Measurements from ENCODE around the gene HDGFL2.

Gene HDGFL2

DNA sequence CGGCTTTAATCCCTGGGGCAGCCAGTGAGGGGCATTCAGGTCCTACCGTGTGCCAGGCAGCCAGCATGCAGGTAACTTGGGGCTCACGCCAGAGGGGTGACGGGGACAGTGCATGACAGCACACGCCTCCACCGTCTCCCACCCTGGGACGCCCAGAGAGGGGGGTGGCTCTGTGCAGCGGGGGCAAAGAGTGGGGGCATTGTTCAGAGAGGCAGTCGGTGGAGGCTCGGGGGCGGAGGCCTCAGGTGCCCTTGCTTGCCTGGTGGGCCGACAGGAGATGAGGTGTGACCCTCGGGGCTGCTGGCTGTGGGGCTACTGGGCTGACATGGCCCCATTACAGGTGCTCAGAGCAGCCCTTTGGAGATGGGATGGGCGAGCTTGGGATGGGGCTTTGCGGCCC is 27.8 kb downstream of the HDGFL2 start:
- DNase-seq = no peak

DNA sequence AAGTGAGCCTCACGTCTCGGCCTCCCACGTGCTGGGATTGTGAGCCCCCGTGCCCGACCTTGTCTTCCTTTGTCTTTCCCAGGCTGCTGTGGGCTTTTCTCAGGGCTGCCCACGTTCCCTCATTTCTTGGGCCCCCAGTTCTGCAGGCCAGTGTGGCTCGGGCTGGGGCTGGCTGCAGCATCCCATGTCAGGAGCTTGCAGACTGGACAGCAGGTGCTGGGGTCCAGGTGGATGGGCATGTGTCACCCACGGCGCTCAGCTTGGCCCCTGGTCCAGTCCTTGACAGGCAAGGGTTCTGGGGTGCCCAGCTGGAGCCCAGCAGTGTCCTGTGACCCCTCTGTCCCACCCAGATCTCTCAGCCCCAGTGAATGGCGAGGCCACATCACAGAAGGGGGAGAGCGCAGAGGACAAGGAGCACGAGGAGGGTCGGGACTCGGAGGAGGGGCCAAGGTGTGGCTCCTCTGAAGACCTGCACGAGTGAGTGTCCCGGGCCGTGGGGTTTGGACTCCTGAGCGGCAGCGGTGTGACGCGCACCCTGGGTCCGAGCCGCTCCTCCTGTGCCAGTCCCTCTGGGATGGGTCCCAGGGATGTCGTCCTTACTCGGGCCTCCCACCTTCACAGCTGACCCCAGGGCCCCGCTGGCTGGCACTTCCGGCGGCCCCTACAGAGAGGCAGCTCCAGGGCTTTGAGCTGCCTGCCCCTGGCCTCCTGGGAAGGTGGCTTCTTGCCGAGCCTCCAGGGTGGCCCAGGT is 28.9 kb downstream of the HDGFL2 start:
- DNase-seq = no peak

DNA sequence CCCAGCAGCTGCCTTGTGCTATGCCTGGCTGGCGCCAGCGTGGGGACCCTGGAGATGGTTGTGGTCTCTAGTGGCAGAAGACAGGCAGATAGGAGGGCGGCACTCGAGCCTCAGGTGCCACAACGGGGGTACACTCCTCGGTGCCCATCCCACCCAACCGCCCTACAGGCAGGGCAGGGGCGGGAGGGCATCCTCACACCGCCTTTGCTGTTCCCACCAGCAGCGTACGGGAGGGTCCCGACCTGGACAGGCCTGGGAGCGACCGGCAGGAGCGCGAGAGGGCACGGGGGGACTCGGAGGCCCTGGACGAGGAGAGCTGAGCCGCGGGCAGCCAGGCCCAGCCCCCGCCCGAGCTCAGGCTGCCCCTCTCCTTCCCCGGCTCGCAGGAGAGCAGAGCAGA is 29.6 kb downstream of the HDGFL2 start:
- DNase-seq = no peak

DNA sequence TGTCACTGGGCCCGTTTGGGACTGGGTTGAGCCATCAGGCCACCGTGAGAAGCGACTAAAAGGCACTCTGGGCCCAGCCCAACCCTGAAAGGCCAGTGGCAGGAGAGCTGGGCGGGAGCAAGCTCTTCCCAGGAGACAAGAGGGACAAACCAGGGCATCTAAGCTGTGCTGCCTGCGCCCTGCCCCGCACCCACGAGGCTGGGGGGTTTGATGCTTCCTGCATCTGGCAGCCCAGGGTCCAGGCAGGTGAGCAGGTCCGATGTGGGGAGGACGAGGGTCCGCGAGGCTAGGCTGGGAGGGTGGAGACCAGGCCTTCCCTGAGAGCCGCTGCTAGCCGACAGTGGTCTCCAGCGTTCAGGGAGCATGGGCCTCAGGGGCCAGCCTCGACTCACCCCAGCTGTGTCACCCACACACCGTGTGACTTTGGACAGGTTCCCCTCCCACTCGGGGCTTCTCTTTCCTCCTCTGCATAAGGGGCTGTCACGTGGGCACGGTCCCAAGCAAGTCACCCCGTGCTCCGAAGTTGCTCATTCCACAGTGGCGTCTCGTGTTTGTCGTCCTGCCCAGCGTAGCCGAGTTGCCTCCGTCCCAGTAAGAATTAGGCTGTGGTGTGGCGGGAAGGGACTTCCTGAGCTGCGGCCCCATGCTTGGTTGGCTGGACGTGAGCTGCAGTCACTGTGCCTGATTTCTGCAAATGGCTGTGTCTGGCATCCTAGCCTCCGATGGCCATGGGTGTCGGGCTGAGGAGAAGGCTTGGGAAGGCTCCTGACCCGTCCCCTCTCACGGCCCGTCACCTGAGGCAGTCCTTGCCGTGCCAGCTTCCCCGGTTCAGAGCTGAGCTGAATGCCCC is 30.4 kb downstream of the HDGFL2 start:
- no peak for DNase-seq

DNA sequence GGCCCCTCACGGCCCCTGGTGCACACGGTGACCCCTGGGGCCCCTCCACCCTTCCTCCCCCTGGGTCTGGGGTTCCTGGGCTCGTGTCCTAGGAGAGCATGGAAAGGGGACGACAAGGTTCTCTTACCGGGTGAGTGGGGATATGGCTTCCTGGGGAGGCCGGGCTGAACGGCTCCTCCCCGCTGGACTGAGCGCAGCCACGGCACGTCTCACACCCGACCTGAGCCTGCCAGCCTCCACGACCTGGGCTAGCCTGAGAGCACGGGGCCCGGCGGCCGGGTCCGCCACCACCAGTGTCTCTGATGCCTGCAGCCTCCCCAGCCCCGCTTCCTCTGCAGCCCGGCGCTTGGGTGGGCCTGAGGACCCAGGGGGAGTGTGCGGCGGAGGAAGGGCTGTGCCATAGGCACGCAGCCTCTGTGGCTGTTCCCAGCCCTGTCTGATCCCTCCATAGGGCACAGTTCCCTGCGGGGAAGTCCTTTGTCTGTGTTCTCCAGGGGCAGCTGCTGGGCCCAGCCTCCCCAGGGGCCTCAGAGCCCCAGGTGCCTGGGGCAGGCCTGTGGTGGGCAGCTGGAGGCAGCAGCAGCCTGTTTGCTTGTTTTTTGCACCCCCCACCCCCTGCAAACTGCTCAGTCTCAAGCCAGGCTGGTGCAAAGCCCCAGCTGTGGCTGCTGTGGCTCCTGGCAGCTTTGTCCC is 31.2 kb downstream of the HDGFL2 start:
- no peak for DNase-seq

DNA sequence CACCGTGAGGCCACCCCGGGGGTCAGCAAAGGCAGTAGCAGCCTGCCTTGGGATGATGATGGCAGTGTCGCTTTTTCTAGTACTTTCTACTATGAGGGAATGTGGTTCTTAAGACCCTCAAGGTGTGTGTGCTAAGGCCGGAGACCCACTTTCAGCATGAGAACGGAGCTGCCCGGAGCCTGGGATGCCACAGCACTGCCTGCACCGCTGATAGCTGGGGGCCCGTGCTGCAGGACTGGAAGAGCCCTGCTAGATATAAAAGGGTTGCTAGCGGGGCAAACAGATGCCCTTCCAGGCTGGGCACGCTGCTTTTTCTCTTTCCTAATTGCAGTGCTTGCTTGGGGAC is 31.7 kb downstream of the HDGFL2 start:
- no peak for DNase-seq

DNA sequence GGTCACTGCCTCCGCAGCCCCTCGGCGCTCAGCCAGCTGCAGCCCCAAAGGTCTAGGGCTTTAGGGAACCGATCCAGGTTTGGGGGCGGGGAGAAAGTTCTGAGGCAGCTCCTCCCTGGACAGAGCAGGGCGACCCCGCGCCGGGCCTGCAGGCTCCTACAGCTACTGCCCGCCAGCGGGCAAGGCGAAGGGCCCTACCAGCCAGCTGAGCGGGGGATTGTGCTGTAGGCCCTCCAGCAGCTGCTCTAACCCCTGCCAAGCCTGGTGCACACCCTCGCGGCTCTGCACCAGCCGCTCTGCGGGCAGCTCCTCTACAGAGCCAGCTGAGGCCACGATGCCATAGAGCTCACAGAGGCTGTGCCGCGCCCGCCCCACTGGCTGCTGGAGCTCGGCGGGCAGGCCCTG is 32.2 kb downstream of the HDGFL2 start:
- no peak for DNase-seq

DNA sequence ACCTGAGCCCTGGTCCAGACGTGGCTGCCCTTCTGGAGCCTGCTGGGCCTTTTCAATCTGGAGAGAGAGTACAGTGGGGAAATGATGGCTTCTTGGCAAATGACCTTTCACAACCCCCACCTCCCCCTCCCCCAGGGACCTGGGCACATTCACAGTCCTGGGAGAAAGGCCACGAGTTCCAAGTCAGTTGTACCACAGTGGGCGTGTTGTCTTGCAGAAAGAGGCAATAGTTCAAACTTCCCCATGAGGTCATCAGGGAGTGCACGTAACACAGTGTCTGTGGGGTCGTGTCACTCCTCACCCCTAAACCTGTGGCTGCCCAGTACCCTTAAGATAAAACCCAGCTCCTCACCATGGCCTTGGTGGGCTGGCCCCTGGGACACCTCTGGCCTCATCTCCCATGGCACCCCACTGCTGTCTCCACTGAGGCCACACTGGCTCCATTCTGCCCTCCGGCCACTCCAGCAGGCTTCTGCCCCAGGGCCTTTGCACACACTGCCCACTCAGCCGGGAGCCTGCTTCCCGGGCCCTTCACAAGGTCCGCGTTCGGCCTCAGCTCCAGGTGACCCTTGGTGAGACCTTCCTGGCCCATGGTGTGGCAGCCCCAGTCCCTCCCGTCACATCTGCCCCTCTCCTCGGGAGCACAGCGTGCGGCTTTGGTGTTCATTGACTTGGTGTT is 32.9 kb downstream of the HDGFL2 start:
- DNase-seq = no peak

DNA sequence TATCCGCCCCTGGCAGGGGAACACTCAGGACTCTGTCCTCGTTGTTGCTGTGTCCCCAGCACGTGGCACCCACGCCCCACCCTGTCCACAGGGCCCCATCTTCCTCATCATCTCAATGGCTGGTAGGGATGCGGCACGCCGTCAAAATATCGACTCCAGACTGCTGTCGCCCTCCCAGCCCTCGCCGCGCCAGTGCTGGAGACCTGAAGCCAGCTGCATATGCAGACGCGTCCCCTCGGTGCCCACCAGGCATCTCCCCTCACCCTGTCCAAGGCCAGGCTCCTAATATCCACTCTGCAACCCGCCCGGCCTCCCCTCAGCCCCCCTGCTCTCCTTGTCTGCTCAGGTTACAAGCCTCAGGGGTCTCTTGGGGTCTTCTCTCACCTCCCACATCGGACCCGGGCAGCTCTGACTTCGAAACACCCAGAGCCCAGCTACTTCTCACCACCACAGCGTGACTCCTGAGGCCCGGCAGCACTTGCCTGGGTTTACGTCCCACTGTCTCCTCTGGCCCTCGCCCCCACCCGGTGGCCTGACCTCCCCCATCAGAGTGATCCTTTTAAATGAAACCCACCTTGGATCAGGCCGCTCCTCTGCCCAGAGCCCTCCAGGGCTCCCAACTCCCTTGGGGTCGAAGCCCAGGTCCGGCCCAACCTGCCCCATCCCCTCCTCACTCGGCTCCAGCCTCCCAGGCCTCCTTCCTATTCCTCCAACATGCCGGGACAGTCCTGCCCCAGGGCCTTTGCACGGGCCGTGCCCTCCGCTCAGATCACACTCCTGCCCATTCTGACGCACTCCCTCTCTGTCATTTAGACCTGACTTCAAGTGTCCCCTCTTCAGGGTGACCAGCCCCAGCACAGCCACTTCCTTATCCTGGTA is 33.7 kb downstream of the HDGFL2 start:
- no peak for DNase-seq

DNA sequence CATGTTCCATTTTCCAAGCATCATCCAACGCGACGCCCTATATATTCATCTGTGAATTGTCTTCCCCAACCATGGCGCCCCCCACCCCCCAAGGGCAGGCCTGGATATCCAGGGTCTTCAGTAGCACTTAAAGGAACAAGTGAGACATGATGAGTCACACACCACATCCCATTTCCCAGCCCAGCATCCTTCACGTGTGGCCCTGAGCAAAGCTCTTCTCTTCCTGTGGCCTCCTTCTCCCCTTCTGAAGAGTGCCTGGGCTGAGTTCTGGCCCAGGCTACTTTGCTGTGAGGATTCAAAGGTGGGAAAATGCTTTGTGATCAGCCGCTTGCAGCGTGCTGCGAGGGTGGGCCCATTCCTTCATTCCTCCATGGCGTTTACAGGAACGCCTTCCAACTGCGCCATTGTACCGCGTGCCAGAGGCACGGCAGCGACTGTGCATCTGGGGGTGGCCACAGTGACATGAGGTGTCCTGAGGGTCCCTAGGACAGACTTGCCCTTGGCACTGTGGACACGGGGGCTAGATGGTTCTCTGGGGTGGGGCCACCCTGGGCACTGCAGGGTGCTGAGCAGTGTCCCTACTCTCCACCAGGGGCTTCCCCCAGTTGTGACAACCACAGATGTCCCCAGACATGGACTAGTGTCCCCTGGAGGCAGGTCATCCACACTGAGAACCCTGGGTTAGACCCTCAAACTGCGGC is 34.5 kb downstream of the HDGFL2 start:
- no peak for DNase-seq

DNA sequence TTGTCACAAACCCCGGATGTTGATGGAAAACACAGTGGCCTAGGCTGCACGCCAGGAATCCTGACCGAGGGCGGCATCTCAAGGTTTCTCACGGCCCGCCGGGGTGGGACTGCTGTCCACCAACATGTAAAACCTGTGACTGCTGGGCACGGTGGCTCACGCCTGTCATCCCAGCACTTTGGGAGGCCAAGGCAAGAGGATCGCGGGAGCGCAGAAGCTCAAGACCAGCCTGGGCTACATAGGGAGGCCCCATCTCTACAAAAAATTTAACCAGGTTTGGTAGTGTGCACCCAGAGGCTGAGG is 35.0 kb downstream of the HDGFL2 start:
- DNase-seq = no peak

DNA sequence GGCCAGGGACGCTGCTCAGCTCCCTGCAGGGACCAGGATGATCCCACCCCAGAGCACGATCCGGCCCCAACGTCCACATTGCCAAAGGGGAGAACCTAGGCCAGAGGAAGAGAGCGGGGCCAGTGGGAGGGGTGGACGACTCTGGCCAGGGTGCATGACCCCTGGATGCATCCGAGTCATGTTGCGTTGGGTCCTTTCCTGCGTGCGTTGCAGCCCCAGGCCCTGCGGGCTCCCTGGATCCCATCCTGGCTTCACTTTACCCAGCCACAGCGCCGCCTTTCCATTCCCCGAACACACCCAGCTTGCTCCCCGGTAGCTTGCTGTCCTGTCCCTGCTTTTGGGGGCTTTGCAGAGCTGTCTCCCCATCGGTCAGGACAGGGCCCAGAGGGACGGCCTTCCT is 35.7 kb downstream of the HDGFL2 start:
- DNase-seq = no peak

DNA sequence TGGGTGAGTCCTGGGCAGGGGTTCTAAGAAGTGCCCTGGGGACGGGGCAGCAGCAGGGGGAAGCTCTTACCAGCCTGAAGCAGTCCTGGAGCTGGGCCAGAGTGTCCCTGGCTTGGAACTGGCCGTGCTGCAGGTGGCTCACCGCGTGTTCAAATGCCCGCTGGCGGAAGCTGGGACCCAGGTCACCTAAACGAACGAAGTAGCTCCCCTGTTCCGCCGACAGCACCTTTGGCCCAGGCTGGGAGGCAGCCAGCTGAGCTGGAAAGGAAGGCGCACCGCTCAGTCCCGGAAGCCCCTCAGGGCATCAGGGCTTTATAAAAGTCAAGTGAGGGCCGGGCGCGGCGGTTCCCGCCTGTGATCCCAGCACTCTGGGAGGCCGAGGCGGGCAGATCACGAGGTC is 36.6 kb downstream of the HDGFL2 start:
- DNase-seq = no peak

DNA sequence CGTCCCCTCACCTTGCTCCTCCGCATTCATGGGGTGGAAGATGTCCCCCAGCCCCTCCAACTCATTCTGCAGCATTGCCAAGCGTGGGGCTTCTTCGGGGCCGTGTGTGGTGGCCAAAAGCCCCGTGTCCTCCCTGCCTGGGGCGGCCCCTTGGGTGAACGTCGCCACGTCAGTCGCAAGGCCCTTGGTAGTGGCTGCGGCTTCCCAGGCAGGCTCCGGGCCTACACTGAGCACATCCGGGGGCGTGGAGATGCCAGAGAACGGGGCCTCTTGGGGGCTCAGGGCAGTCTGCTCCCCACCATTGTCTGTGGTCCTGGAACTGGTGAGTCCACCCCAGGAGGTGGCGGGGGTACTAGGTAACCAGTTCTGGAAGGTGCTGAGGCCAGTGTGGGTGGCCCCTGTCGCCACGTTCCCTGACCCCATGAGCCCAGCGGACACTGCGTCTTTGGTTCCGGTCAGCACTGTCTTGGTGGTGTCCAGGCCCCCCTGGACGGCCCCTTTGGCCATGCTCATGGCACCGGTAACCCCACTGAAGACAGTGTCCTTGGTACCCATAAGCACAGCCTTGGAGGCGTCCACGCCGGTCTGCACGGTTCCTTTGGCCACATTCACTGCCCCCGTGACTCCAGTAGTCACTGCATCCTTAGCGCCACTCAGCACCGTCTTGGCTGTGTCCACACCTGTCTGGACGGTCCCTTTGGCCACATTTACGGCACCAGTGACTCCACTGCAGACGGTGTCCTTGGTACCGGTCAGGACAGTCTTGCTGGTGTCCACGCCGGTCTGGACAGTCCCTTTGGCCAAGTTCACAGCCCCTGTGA is 38.5 kb downstream of the HDGFL2 start:
- no peak for DNase-seq

DNA sequence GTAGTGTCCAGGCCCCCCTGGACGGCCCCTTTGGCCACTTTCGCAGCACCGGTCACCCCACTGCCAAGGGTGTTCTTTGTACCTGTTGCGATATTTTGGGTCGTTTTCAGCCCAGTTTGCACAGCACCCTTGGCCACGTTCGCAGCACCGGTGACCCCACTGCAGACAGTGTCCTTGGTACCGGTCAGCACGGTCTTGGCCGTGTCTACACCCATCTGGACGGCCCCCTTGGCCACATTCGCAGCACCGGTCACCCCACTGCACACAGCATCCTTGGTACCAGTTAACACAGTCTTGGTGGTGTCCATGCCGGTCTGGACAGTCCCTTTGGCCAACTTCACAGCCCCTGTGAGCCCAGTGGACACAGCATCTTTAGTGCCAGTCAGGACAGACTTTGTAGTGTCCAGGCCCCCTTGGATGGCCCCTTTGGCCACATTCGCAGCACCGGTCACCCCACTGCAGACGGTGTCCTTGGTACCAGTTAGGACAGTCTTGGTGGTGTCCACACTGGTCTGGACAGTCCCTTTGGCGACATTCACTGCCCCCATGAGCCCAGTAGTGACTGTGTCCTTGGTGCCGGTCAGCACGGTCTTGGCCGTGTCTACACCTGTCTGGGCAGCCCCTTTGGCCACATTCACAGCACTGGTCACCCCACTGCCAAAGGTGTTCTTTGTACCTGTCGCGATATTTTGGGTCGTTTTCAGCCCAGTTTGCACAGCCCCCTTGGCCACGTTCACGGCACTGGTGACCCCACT is 39.4 kb downstream of the HDGFL2 start:
- no peak for DNase-seq

DNA sequence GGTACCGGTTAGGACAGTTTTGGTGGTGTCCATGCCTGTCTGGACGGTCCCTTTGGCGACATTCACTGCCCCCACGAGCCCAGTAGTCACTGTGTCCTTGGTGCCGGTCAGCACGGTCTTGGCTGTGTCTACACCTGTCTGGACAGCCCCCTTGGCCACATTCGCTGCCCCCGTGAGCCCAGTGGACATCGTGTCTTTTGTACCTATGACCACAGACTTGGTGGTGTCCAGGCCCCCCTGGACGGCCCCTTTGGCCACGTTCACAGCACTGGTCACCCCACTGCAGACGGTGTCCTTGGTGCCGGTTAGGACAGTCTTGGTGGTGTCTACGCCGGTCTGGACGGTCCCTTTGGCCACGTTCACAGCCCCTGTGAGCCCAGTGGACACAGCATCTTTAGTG is 40.0 kb downstream of the HDGFL2 start:
- no peak for DNase-seq

DNA sequence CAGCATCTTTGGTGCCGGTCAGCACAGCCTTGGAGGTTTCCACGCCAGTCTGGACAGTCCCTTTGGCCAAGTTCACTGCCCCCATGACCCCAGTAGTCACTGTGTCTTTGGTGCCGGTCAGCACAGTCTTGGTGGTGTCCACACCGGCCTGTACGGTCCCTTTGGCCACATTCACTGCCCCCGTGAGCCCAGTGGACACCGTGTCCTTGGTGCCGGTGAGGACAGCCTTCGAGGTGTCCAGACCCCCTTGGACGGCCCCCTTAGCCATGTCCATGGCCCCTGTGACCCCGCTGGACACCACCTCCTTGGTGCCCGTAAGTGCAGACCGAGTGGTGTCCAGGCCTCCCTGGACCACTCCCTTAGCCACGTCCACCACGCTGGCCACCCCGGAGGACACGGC is 41.2 kb downstream of the HDGFL2 start:
- no peak for DNase-seq

DNA sequence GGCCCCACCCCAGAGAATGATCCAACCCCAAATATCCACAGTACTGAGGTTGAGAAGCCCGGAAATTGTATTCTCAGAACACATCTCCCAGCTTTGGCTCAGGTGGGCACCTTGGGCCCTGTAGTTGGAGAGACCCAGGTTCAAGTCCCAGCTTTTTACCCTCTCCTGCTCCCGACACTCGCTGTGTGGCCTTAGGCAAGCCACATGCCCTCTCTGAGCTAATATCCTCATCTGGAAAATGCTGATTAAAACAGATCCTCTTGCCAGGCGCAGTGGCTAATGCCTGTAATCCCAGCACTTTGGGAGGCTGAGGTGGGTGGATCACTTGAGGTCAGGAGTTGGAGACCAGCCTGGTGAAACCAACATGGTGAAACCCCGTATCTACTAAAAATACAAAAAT is 43.6 kb downstream of the HDGFL2 start:
- no peak for DNase-seq

DNA sequence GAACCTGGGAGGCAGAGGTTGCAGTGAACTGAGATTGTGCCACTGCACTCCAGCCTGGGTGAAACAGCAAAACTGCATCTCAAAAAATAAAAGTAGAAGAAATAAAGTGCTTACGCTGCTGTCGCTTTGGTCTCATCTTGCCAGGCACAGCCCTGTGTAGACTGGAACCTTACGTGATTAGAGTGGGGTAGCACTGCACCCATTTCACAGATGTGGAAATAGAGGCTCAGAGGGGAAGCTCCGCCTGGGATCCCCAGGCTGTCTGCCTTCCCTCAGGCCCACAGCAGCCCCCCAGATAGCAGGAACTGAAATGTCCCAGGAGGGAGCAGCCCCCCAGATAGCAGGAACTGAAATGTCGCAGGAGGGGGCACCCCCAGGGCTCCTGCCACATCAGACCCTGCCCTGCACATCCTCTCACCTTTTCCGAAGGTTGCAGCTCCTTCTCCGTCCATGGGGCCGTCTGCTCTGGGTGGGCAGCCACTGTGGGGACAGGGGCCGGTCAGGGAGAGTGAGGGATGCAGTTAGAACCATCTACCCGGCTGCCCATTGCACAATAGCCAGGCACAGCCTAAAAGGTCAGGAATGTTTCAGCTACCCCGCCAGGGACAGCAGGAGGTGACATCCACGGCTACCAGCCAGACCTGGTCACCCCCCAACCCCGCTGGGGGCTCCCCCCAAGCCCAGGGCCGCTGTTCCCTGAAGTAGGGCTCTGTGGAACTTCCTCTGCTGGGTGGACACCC is 44.3 kb downstream of the HDGFL2 start:
- no peak for DNase-seq

DNA sequence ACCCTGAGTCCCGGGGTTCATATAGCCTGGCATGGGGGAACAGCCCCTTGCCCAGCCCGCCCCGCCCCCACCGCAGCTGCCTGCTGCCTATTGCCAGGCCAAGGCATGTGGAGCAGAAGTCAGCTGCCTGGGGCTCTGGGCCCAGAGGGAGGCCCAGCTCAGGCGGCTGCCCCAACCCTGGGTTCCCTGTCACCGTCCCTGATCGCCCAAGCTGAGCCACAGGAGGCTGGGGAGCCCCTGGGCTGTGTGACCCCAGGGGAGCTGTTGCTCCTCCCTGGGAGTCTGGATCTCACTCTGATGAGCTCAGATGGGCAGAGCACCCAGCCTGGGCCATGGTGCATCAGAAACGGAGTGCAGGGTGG is 44.8 kb downstream of the HDGFL2 start:
- no peak for DNase-seq
